Peyer's patch (tissue), 4 donors: ENCODE data around the gene A3GALT2. TPM values are rescaled to one million over a fixed set of nuclear protein-coding genes. Genes with fewer than 3 reads are reported as not detected.
"Not testable (repeated sequence)": the region's sequence is repeated elsewhere in the genome, so short reads cannot be mapped to it uniquely, and the experiment has no call there.

Experiments
- DNase-seq, 3 donors: peaks; one replicate each; pipeline ENCODE4 v3.0.0-alpha.2; 2017 to 2019
- H3K27ac ChIP-seq, 4 donors: fragments of 200-600 bp; sonication (generic); one replicate each; pipeline ENCODE4 v1.5.1; 2016 to 2019
- H3K27me3 ChIP-seq, 2 donors: fragments of 200-600 bp; sonication (generic); one replicate each; pipeline ENCODE4 v1.5.1; 2019
- H3K36me3 ChIP-seq, 3 donors: fragments of 200-600 bp; sonication (generic); one replicate each; pipeline ENCODE4 v1.5.1; 2016 to 2019
- H3K4me1 ChIP-seq, 4 donors: fragments of 200-600 bp; sonication (generic); one replicate each; pipeline ENCODE4 v1.5.1; 2016 to 2019
- H3K4me3 ChIP-seq, 4 donors: fragments of 200-600 bp; sonication (generic); 1 replicate in 3 of 4; 2 replicates in 1 of 4; pipeline ENCODE4 v1.5.1; 2016 to 2019; ENCODE audit warnings: mild to moderate bottlenecking in 1 of 4
- H3K9me3 ChIP-seq, 4 donors: fragments of 200-600 bp; sonication (generic); one replicate each; pipeline ENCODE4 v1.5.1; 2016 to 2019; ENCODE audit warnings: mild to moderate bottlenecking in 1 of 4
- CTCF ChIP-seq, 6 experiments: fragments of 450-650 bp in 4 of 6; fragments of 200-600 bp in 2 of 6; sonication (generic) in 1 of 6; IDR thresholded peaks; one replicate each; pipeline ENCODE4 v1.5.1; 2017 to 2019; ENCODE audit warnings: antibody characterized with exemption in 6 of 6, mild to moderate bottlenecking in 3 of 6, moderate library complexity in 1 of 6
- POLR2A ChIP-seq, 2 donors: fragments of 450-650 bp; IDR thresholded peaks; one replicate each; pipeline ENCODE4 v1.5.1; 2017; ENCODE audit warnings: antibody characterized with exemption in 2 of 2, mild to moderate bottlenecking in 2 of 2, moderate library complexity in 2 of 2
- total RNA-seq, 4 donors: library from RNA; depleted of rRNA; stranded (reverse); fragments of >200 nt; gene quantifications; one replicate each; pipeline ENCODE4 v1.1.0, GENCODE V29; 2016

A3GALT2 gene
- total RNA-seq, 4 donors from 2014 or later, result not detected

- Histone ChIP-seq H3K4me3 (no peak overlapping the region), H3K4me1 (peaks cover 0 to 4% (median 1%) of the 10 kb centered on the region in 4 donors), H3K9me3 (no peaks in the 10 kb centered on the region), H3K27ac (no peak overlapping the region), H3K27me3 (no peaks in the 10 kb centered on the region), H3K36me3 (no peaks in the 10 kb centered on the region)
- TF ChIP-seq POLR2A (IDR thresholded peaks at IDR 0.05), result no peak
- no peak for TF ChIP-seq CTCF (IDR thresholded peaks at IDR 0.05)
- DNase-seq, result no peak
Observed at GRCh38 chr1:33311706-33312412, 9.0 kb downstream of the A3GALT2 start.

- DNase-seq, result peak in 1 of 3 donors; percentile 5
- Histone ChIP-seq H3K27ac (no peak overlapping the region), H3K27me3 (no peaks in the 10 kb centered on the region), H3K36me3 (no peaks in the 10 kb centered on the region), H3K4me3 (no peak overlapping the region), H3K9me3 (no peaks in the 10 kb centered on the region), H3K4me1 (peaks cover 0 to 10% (median 3%) of the 10 kb centered on the region in 4 donors)
- TF ChIP-seq POLR2A (IDR thresholded peaks at IDR 0.05), result no peak
- no peak for TF ChIP-seq CTCF (IDR thresholded peaks at IDR 0.05)
Observed at GRCh38 chr1:33310702-33311101, 10.2 kb downstream of the A3GALT2 start.

DNA sequence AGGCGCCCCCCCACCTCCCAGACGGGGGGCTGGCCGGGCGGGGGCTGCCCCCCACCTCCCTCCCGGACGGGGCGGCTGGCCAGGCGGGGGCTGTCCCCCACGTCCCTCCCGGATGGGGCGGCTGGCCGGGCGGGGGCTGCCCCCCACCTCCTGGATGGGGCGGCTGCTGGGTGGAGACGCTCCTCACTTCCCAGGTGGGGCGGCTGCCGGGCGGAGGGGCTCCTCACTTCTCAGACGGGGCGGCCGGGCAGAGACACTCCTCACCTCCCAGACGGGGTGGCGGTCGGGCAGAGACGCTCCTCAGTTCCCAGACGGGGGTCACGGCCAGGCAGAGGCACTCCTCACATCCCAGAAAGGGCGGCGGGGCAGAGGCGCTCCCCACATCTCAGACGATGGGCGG is 11.5 kb downstream of the A3GALT2 start:
- H3K27ac ChIP-seq, H3K4me1 ChIP-seq, H3K9me3 ChIP-seq, H3K27me3 ChIP-seq, H3K4me3 ChIP-seq, H3K36me3 ChIP-seq: not testable (repeated sequence)
- DNase-seq, result peak in 1 of 3 donors; percentile 3

- TF ChIP-seq CTCF (IDR thresholded peaks at IDR 0.05) (no peak), POLR2A (IDR thresholded peaks at IDR 0.05) (no peak)
- H3K36me3 ChIP-seq, result no peaks in the 10 kb centered on the region
- H3K9me3 ChIP-seq, result no peaks in the 10 kb centered on the region
- H3K27me3 ChIP-seq, result no peaks in the 10 kb centered on the region
- no peak for DNase-seq
- peaks cover 0 to 10% (median 3%) of the 10 kb centered on the region in 4 donors for H3K4me1 ChIP-seq
- H3K27ac ChIP-seq, result no peak overlapping the region
- no peak overlapping the region for H3K4me3 ChIP-seq
Observed at GRCh38 chr1:33307494-33307864, 13.4 kb downstream of the A3GALT2 start.

DNA sequence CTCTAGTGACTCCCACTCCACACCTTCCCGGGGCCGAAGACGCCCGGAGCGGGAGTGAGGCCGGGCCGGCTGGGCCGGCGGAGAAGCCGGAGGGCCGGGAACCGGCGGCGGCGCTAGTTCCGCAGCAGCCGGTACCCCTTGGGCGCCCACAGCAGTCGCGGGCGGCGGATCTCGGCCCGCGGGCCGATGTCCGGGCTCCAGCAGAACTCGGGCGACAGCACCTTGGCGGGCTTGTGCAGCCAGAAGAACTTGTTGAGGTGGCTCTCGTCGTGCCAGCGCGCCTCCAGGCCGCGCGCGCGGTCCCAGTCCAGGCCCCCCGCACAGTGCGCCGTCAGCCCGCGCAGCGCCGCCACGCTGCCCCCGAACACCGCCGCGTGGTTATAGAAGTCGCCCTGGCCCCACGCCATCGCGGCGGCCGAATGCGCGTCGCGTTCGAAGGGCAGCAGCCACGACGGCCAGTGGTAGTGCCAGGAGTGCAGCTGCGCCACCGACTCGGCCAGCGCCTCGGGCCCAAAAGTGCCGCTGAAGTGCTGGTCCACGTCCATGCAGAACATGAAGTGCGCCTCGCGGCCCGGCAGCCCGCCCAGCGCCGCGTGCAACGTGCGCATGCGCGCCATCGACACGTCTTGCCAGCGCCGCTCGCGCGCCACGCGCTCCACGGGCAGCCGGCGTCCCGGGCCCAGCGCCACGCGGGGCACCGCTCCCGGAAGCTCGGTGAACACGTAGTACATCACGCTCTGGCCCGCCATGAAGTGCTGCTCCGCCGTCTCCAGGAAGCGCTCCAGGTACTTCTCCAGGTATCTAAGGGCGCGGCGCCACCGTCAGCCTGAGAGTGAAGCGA is 14.0 kb downstream of the A3GALT2 start:
- H3K4me3 ChIP-seq, result peak overlapping the region in 3 of 4 donors; percentile 5 to 46 (median 30)
- no peaks in the 10 kb centered on the region for H3K27me3 ChIP-seq
- no peak for DNase-seq
- H3K36me3 ChIP-seq, result no peaks in the 10 kb centered on the region
- no peaks in the 10 kb centered on the region for H3K9me3 ChIP-seq
- H3K4me1 ChIP-seq, result peaks cover 0 to 10% (median 3%) of the 10 kb centered on the region in 4 donors
- H3K27ac ChIP-seq, result no peak overlapping the region
- no peak for TF ChIP-seq POLR2A (IDR thresholded peaks at IDR 0.05)

GRCh38 chr1:33305816-33306652 is 14.9 kb downstream of the A3GALT2 start:
- H3K4me1 ChIP-seq, result peaks cover 0 to 12% (median 3%) of the 10 kb centered on the region in 4 donors
- no peaks in the 10 kb centered on the region for H3K9me3 ChIP-seq
- no peak for DNase-seq
- no peak overlapping the region for H3K27ac ChIP-seq
- H3K4me3 ChIP-seq, result peak overlapping the region in 1 of 4 donors; percentile 30
- no peak for TF ChIP-seq POLR2A (IDR thresholded peaks at IDR 0.05)
- no peak for TF ChIP-seq CTCF (IDR thresholded peaks at IDR 0.05)
- no peaks in the 10 kb centered on the region for H3K27me3 ChIP-seq
- H3K36me3 ChIP-seq, result no peaks in the 10 kb centered on the region
